ENCODE data around the gene HNRNPA0. TPM values are rescaled to one million over a fixed set of nuclear protein-coding genes. Genes with fewer than 3 reads are reported as not detected.

Gene HNRNPA0
- total RNA-seq, 2 experiments from 2014 or later, result 20.6 to 50.3 TPM

GRCh38 chr5:137735555-137736284 lies 18.4 kb downstream of the HNRNPA0 start, which contains the start of gene KLHL3:
Gene KLHL3 (minus strand): TSS chr5:137736089. CDS start chr5:137735646, 443 bp downstream.
- H4K20me1 ChIP-seq (ENCODE audit: insufficient read depth, low read length), result no peaks in the 10 kb centered on the region
- H3K27ac ChIP-seq (ENCODE audit: low read depth, low read length, poor library complexity, severe bottlenecking), result no peak within 1 kb of the TSS
- TF ChIP-seq CTCF (conservative IDR thresholded peaks at IDR 0.05; ENCODE audit: low read length), result peak; percentile 35
- no peak for TF ChIP-seq EZH2phosphoT487 (IDR thresholded peaks at IDR 0.05; ENCODE audit: borderline replicate concordance, low read depth, low read length)
- peaks cover 6% of the 10 kb centered on the region for H3K4me1 ChIP-seq (ENCODE audit: insufficient read depth, low read length, poor library complexity, severe bottlenecking)
- no TSS peak for BruUV-seq (replicated peaks)
- H2AFZ ChIP-seq (ENCODE audit: low read length), result peak within 1 kb of the TSS; percentile 44
- no peaks in the 10 kb centered on the region for H3K79me2 ChIP-seq (ENCODE audit: insufficient read depth, low read depth, low read length)
- POLR2A ChIA-PET, result no interaction called here
- DNase-seq (ENCODE audit: low spot score), result peak; percentile 18
- H3K4me2 ChIP-seq (ENCODE audit: low read length), result peak within 1 kb of the TSS; percentile 50
- H3K9me2 ChIP-seq (ENCODE audit: insufficient read depth, low read length), result no peaks in the 10 kb centered on the region
- intact Hi-C loops (cut with micrococcal nuclease; ENCODE audit: unreplicated experiment), result no loop called here
- CTCF ChIA-PET (ENCODE audit: unreplicated experiment), result interaction anchor here (0.5 kb wide), 1 partner anchor 101 kb away, joined by 3 read pairs; no protein-coding TSS in a partner anchor
- 0 out of 2 replicates have a peak, but pooled peaks cover 7% of the 10 kb centered on the region for H3K9me3 ChIP-seq (ENCODE audit: low read length)
- H3K4me3 ChIP-seq (ENCODE audit: low read depth, low read length, poor library complexity, severe bottlenecking), result peak within 1 kb of the TSS; percentile 19
- H3K36me3 ChIP-seq (ENCODE audit: insufficient read depth, low read length), result no peaks in the 10 kb centered on the region

- peak overlapping the region; percentile 50 for H3K4me2 ChIP-seq (ENCODE audit: low read length)
- intact Hi-C loops (cut with micrococcal nuclease; ENCODE audit: unreplicated experiment), result no loop called here
- H3K4me1 ChIP-seq (ENCODE audit: insufficient read depth, low read length, poor library complexity, severe bottlenecking), result peaks cover 6% of the 10 kb centered on the region
- peak overlapping the region; percentile 44 for H2AFZ ChIP-seq (ENCODE audit: low read length)
- no TSS peak for BruUV-seq (replicated peaks)
- H3K9me2 ChIP-seq (ENCODE audit: insufficient read depth, low read length), result no peaks in the 10 kb centered on the region
- H3K36me3 ChIP-seq (ENCODE audit: insufficient read depth, low read length), result no peaks in the 10 kb centered on the region
- ChIA-PET POLR2A (no interaction called here), CTCF (ENCODE audit: unreplicated experiment) (interaction anchor here (0.5 kb wide), 1 partner anchor 101 kb away, joined by 3 read pairs; no protein-coding TSS in a partner anchor)
- no peaks in the 10 kb centered on the region for H4K20me1 ChIP-seq (ENCODE audit: insufficient read depth, low read length)
- no peaks in the 10 kb centered on the region for H3K79me2 ChIP-seq (ENCODE audit: insufficient read depth, low read depth, low read length)
- no peak overlapping the region for H3K27ac ChIP-seq (ENCODE audit: low read depth, low read length, poor library complexity, severe bottlenecking)
- H3K4me3 ChIP-seq (ENCODE audit: low read depth, low read length, poor library complexity, severe bottlenecking), result peak overlapping the region; percentile 19
- no peak for DNase-seq (ENCODE audit: low spot score)
- 0 out of 2 replicates have a peak, but pooled peaks cover 7% of the 10 kb centered on the region for H3K9me3 ChIP-seq (ENCODE audit: low read length)
- TF ChIP-seq EZH2phosphoT487 (IDR thresholded peaks at IDR 0.05; ENCODE audit: borderline replicate concordance, low read depth, low read length) (no peak), CTCF (conservative IDR thresholded peaks at IDR 0.05; ENCODE audit: low read length) (no peak)
Measured at GRCh38 chr5:137734962-137735554, 19.1 kb downstream of the HNRNPA0 start.

Measured in OCI-LY7 (cell line).